ENCODE results near the gene IFI35. TPM values are rescaled to one million over a fixed set of nuclear protein-coding genes. Genes with fewer than 3 reads are reported as not detected.

Gene IFI35
- total and polyA plus RNA-seq, 2 of the 8 experiments (the other 6 are each of a cell fraction or from before 2014, with no cell fraction given) = 2.5 to 4.7 TPM

- H2BK15ac ChIP-seq (ENCODE audit: low read length) = no peak overlapping the region
- TF ChIP-seq SP4 (IDR thresholded peaks at IDR 0.05; ENCODE audit: low read length) (no peak), KDM4A (IDR thresholded peaks at IDR 0.05; ENCODE audit: low read depth, low read length, severe bottlenecking) (peak; percentile 6)
- H3K27me3 ChIP-seq (replicated peaks in 1 of 4; ENCODE audit: control insufficient read depth in 3 of 4, extremely low read depth in 1 of 4, insufficient read depth in 3 of 4, low read length in 3 of 4) = no peaks in the 10 kb centered on the region
- no peak overlapping the region for H3K18ac ChIP-seq (ENCODE audit: extremely low read depth, low read length)
- no peak overlapping the region for H4K5ac ChIP-seq (ENCODE audit: insufficient read length, low read depth, low read length)
- no peak overlapping the region for H2AFZ ChIP-seq (ENCODE audit: low read length)
- H3K4me3 ChIP-seq (ENCODE audit: extremely low read depth in 1 of 4, insufficient read depth in 2 of 4, low read depth in 3 of 4, low read length in 4 of 4) = no peak overlapping the region
- H2BK12ac ChIP-seq (ENCODE audit: low read depth, low read length) = no peak overlapping the region; the same call in 1 of the 2 replicates
- H4K8ac ChIP-seq (ENCODE audit: extremely low read depth, insufficient read depth, low read length) = no peak overlapping the region
- H3K4me2 ChIP-seq (ENCODE audit: insufficient read depth in 1 of 2, low read depth in 2 of 2, low read length in 2 of 2) = peak overlapping the region; percentile 64 to 69
- no peak overlapping the region for H2BK5ac ChIP-seq (ENCODE audit: low read depth, low read length)
- peaks cover 0 to 22% (median 4%) of the 10 kb centered on the region in 4 experiments; a peak in 2 of 8 replicates for H3K36me3 ChIP-seq (ENCODE audit: control insufficient read depth in 2 of 4, insufficient read depth in 4 of 4, low read length in 3 of 4)
- no peak overlapping the region for H2BK120ac ChIP-seq (replicated peaks; ENCODE audit: low read depth, low read length)
- POLR2A ChIA-PET (ENCODE audit: partially characterized antibody) = interaction anchor here (10.8 kb wide), 1 partner anchor 14 kb away, joined by 61 read pairs; no protein-coding TSS in a partner anchor
- DNase-seq (ENCODE audit: low read depth in 1 of 2, low spot score in 2 of 2) = no peak
- H3K4ac ChIP-seq (replicated peaks; ENCODE audit: insufficient read length, low read depth, low read length) = no peak overlapping the region
- H3K79me1 ChIP-seq (ENCODE audit: low read depth, low read length) = no peaks in the 10 kb centered on the region; the same call in 1 of the 2 replicates
- peaks cover 14 to 22% (median 15%) of the 10 kb centered on the region in 4 experiments for H3K4me1 ChIP-seq (replicated peaks in 1 of 4; ENCODE audit: control insufficient read depth in 3 of 4, insufficient read depth in 4 of 4, low read length in 3 of 4)
- no peak overlapping the region for H3K56ac ChIP-seq (replicated peaks; ENCODE audit: insufficient read length, low read depth, low read length)
- CTCF ChIA-PET (ENCODE audit: partially characterized antibody) = interaction anchor here (1.3 kb wide), 1 partner anchor 56 kb away, joined by 4 read pairs; no protein-coding TSS in a partner anchor
- no peak overlapping the region for H3K23ac ChIP-seq (ENCODE audit: insufficient read length)
- no peaks in the 10 kb centered on the region for H3K9me3 ChIP-seq (ENCODE audit: insufficient read depth in 2 of 2, low read depth in 1 of 2, low read length in 1 of 2)
- no peak overlapping the region for H3K27ac ChIP-seq (ENCODE audit: low read depth, low read length)
- 95% methylated on average over 5 of the region's 5 CpGs; no CpG with 5 or more reads in 1 of the 2 experiments for WGBS, 2 experiments (ENCODE audit: extremely low coverage in 1 of 2, insufficient coverage in 1 of 2, insufficient read length in 1 of 2, insufficient replicate concordance in 2 of 2, low coverage in 1 of 2, low lambda C conversion rate in 2 of 2, missing lambda C conversion rate in 1 of 2)
- H3K23me2 ChIP-seq (ENCODE audit: low read depth, low read length) = peaks cover 5% of the 10 kb centered on the region; the same call in 1 of the 2 replicates
- no peak overlapping the region for H3K9ac ChIP-seq (replicated peaks in 1 of 4; ENCODE audit: extremely low read depth in 1 of 4, low read depth in 3 of 4, low read length in 3 of 4)
- H3K14ac ChIP-seq (ENCODE audit: insufficient read length) = no peak overlapping the region
- H2AK5ac ChIP-seq (ENCODE audit: low read depth, low read length) = 0 out of 2 replicates have a peak overlapping the region, but pooled peaks have one; percentile 78
- no peak for FAIRE-seq
- no peaks in the 10 kb centered on the region for H4K20me1 ChIP-seq (replicated peaks in 1 of 2; ENCODE audit: control insufficient read depth in 1 of 2, insufficient read depth in 2 of 2, low read length in 2 of 2)
- H2BK20ac ChIP-seq (ENCODE audit: low read length) = no peak overlapping the region
- peaks cover 0 to 6% of the 10 kb centered on the region in 2 experiments; a peak in 2 of 4 replicates for H3K79me2 ChIP-seq (ENCODE audit: control insufficient read depth in 1 of 2, insufficient read depth in 2 of 2, low read length in 2 of 2)
- H4K91ac ChIP-seq (replicated peaks; ENCODE audit: insufficient read length, low read length) = no peak overlapping the region
Measured at GRCh38 chr17:43026595-43026994, 20.0 kb downstream of the IFI35 start.

Measured in H1 (cell line).